Lung (tissue), 12 donors: Measurements from ENCODE around the gene CARMIL1. TPM values are rescaled to one million over a fixed set of nuclear protein-coding genes. Genes with fewer than 3 reads are reported as not detected.

Experiments
- ATAC-seq: fragments of 200-7000 bp; cut with Tn5 transposase; one replicate; pipeline ENCODE4 v1.9.1; 2020; ENCODE audit warnings: moderate number of reproducible peaks; ENCODE audit not compliant: insufficient read depth, low FRiP score
- DNase-seq, 3 donors: peaks; one replicate each; pipeline ENCODE4 v3.0.0-alpha.2; 2013 to 2017
- H3K27ac ChIP-seq, 2 donors: one replicate each; pipeline ENCODE4 v1.5.1; 2013; ENCODE audit warnings: mild to moderate bottlenecking in 2 of 2, moderate library complexity in 2 of 2, control low read depth in 1 of 2, inconsistent platforms in 1 of 2, low read depth in 1 of 2, low read length in 1 of 2
- H3K27me3 ChIP-seq, 3 donors: one replicate each; pipeline ENCODE4 v1.5.1; 2013; ENCODE audit warnings: low read length in 2 of 3; ENCODE audit not compliant: control insufficient read depth in 3 of 3, insufficient read depth in 3 of 3
- H3K36me3 ChIP-seq, 4 donors: one replicate each; pipeline ENCODE4 v1.5.1; 2013; ENCODE audit warnings: low read length in 4 of 4, mild to moderate bottlenecking in 1 of 4, moderate library complexity in 1 of 4; ENCODE audit not compliant: control insufficient read depth in 4 of 4, insufficient read depth in 4 of 4
- H3K4me1 ChIP-seq, 5 donors: one replicate each; pipeline ENCODE4 v1.5.1; 2013; ENCODE audit warnings: low read length in 5 of 5, mild to moderate bottlenecking in 2 of 5, moderate library complexity in 1 of 5; ENCODE audit not compliant: control insufficient read depth in 5 of 5, insufficient read depth in 5 of 5
- H3K4me3 ChIP-seq: one replicate; pipeline ENCODE4 v1.5.1; 2013; ENCODE audit warnings: mild to moderate bottlenecking, control low read depth, moderate library complexity
- H3K9ac ChIP-seq, 2 donors: one replicate each; pipeline ENCODE4 v1.5.1; 2013; ENCODE audit warnings: low read length in 2 of 2, control low read depth in 1 of 2; ENCODE audit not compliant: insufficient read depth in 1 of 2
- H3K9me3 ChIP-seq, 4 donors: one replicate each; pipeline ENCODE4 v1.5.1; 2013; ENCODE audit warnings: low read length in 3 of 4, mild to moderate bottlenecking in 1 of 4, moderate library complexity in 1 of 4; ENCODE audit not compliant: control insufficient read depth in 4 of 4, insufficient read depth in 3 of 4
- CTCF ChIP-seq: IDR thresholded peaks from 2 replicates; pipeline ENCODE4 v1.5.1; 2012; ENCODE audit warnings: mild to moderate bottlenecking; ENCODE audit errors: control extremely low read depth, extremely low read depth
- WGBS, 2 donors: extraction: QIAGEN DNeasy Blood & Tissue Kit; methylation state at CpG; one replicate each; pipeline ENCODE4 v1.1.7; 2013; 5-methylcytosine and 5-hydroxymethylcytosine counted together
- polyA plus RNA-seq, 2 donors: library from polyadenylated mRNA; stranded (reverse); fragments of 200-250 nt; gene quantifications; one replicate each; pipeline ENCODE4 v1.2.1, GENCODE V29; 2013
- total RNA-seq, 2 donors: library from RNA; depleted of rRNA in 1 of 2; stranded (reverse); fragments of >200 nt in 1 of 2; gene quantifications; one replicate each; pipeline ENCODE4 v1.2.1, GENCODE V29; 2014 to 2021
- donor health status: control.
- donor health status: control.
- donor health status: Bipolar disorder and iron deficiency.
- donor health status: healthy.
- donor health status: DM: yes; HTN: yes; CAD: no.

CARMIL1 gene
- total and polyA plus RNA-seq, 4 donors: 8.0 to 38.3 (median 34.9) TPM

GRCh38 chr6:25333471-25333870 lies 54.3 kb downstream of the CARMIL1 start:
- Histone ChIP-seq H3K36me3 (no peaks in the 10 kb centered on the region), H3K4me3 (no peak overlapping the region), H3K27ac (peak overlapping the region in 1 of 2 donors; percentile 31), H3K4me1 (peaks cover 0 to 43% (median 9%) of the 10 kb centered on the region in 5 donors), H3K9me3 (no peaks in the 10 kb centered on the region), H3K27me3 (no peaks in the 10 kb centered on the region), H3K9ac (no peak overlapping the region)
- DNase-seq (no peak), ATAC-seq (no peak)
- no peak for TF ChIP-seq CTCF
- 90 to 96% methylated on average over 3 of the region's 3 CpGs for WGBS, 2 donors

- Histone ChIP-seq H3K4me1 (peaks cover 0 to 33% (median 11%) of the 10 kb centered on the region in 5 donors), H3K9ac (no peak overlapping the region), H3K27ac (no peak overlapping the region), H3K36me3 (no peaks in the 10 kb centered on the region), H3K9me3 (no peaks in the 10 kb centered on the region), H3K4me3 (no peak overlapping the region), H3K27me3 (no peaks in the 10 kb centered on the region)
- TF ChIP-seq CTCF: no peak
- ATAC-seq (no peak), DNase-seq (peak in 1 of 3 donors; percentile 13)
- WGBS, 2 donors: 76 to 92% methylated on average over 4 of the region's 4 CpGs
Observed at GRCh38 chr6:25334793-25335192, 55.6 kb downstream of the CARMIL1 start.

GRCh38 chr6:25336996-25337395 lies 57.8 kb downstream of the CARMIL1 start:
- TF ChIP-seq CTCF: no peak
- no peak overlapping the region for H3K9ac ChIP-seq
- WGBS, 2 donors: 75 to 91% methylated on average over 2 of the region's 2 CpGs
- H3K27ac ChIP-seq: no peak overlapping the region
- H3K4me3 ChIP-seq: no peak overlapping the region
- no peaks in the 10 kb centered on the region for H3K27me3 ChIP-seq
- H3K36me3 ChIP-seq: no peaks in the 10 kb centered on the region
- DNase-seq (peak in 1 of 3 donors; percentile 33), ATAC-seq (no peak)
- H3K9me3 ChIP-seq: no peaks in the 10 kb centered on the region
- peaks cover 0 to 21% (median 8%) of the 10 kb centered on the region in 5 donors for H3K4me1 ChIP-seq

GRCh38 chr6:25337431-25337830 lies 58.3 kb downstream of the CARMIL1 start:
- Histone ChIP-seq H3K9me3 (no peaks in the 10 kb centered on the region), H3K27ac (no peak overlapping the region), H3K4me1 (peaks cover 0 to 16% (median 8%) of the 10 kb centered on the region in 5 donors), H3K9ac (no peak overlapping the region), H3K4me3 (no peak overlapping the region), H3K27me3 (no peaks in the 10 kb centered on the region), H3K36me3 (no peaks in the 10 kb centered on the region)
- no peak for TF ChIP-seq CTCF
- WGBS, 2 donors: 77 to 84% methylated on average over 4 of the region's 4 CpGs
- ATAC-seq (no peak), DNase-seq (no peak)
